ENCODE results near the gene TMEM242. TPM values are rescaled to one million over a fixed set of nuclear protein-coding genes. Genes with fewer than 3 reads are reported as not detected.
"Not testable (repeated sequence)": the region's sequence is repeated elsewhere in the genome, so short reads cannot be mapped to it uniquely, and the experiment has no call there.

Gene TMEM242
- total RNA-seq, 1 donor from 2014 or later: 10.7 TPM

- Mint-ChIP-seq H3K27me3 (no peaks in the 10 kb centered on the region), H3K36me3 (ENCODE audit: low read depth) (peaks cover 34% of the 10 kb centered on the region), H3K9me3 (no peaks in the 10 kb centered on the region), H3K4me1 (peaks cover 10% of the 10 kb centered on the region), H3K4me3 (no peak overlapping the region), H3K27ac (no peak overlapping the region)
- intact Hi-C loops (cut with micrococcal nuclease): loop anchor here (1.0 to 2.0 kb wide), 4 partner anchors 22 to 354 kb away; partner anchors contain the start of gene ZDHHC14
- no peak for DNase-seq
Measured at GRCh38 chr6:157313531-157314467, 9.5 kb downstream of the TMEM242 start.

GRCh38 chr6:157312757-157313156 is 10.6 kb downstream of the TMEM242 start:
- Mint-ChIP-seq H3K36me3 (ENCODE audit: low read depth) (peaks cover 29% of the 10 kb centered on the region), H3K27ac (no peak overlapping the region), H3K27me3 (no peaks in the 10 kb centered on the region), H3K4me1 (peaks cover 9% of the 10 kb centered on the region), H3K9me3 (no peaks in the 10 kb centered on the region), H3K4me3 (no peak overlapping the region)
- DNase-seq: no peak
- intact Hi-C loops (cut with micrococcal nuclease): no loop called here

GRCh38 chr6:157310693-157311092 is 12.6 kb downstream of the TMEM242 start:
- H3K27ac Mint-ChIP-seq; DNase-seq; H3K27me3 Mint-ChIP-seq; intact Hi-C loops (cut with micrococcal nuclease); H3K4me3 Mint-ChIP-seq; H3K4me1 Mint-ChIP-seq; H3K9me3 Mint-ChIP-seq: not testable (repeated sequence)
- peaks cover 17% of the 10 kb centered on the region for H3K36me3 Mint-ChIP-seq (ENCODE audit: low read depth)

GRCh38 chr6:157307661-157308060 is 15.7 kb downstream of the TMEM242 start:
- intact Hi-C loops (cut with micrococcal nuclease): no loop called here
- H3K4me1 Mint-ChIP-seq: peaks cover 5% of the 10 kb centered on the region
- no peaks in the 10 kb centered on the region for H3K27me3 Mint-ChIP-seq
- no peaks in the 10 kb centered on the region for H3K9me3 Mint-ChIP-seq
- DNase-seq: no peak
- no peak overlapping the region for H3K27ac Mint-ChIP-seq
- no peak overlapping the region for H3K4me3 Mint-ChIP-seq
- peaks cover 2% of the 10 kb centered on the region for H3K36me3 Mint-ChIP-seq (ENCODE audit: low read depth)

GRCh38 chr6:157305670-157306653 is 17.4 kb downstream of the TMEM242 start:
- H3K4me3 Mint-ChIP-seq: no peak overlapping the region
- H3K27ac Mint-ChIP-seq: no peak overlapping the region
- H3K9me3 Mint-ChIP-seq: no peaks in the 10 kb centered on the region
- intact Hi-C loops (cut with micrococcal nuclease): no loop called here
- no peaks in the 10 kb centered on the region for H3K27me3 Mint-ChIP-seq
- H3K4me1 Mint-ChIP-seq: peaks cover 8% of the 10 kb centered on the region
- no peaks in the 10 kb centered on the region for H3K36me3 Mint-ChIP-seq (ENCODE audit: low read depth)
- no peak for DNase-seq

- intact Hi-C loops (cut with micrococcal nuclease): no loop called here
- no peaks in the 10 kb centered on the region for H3K9me3 Mint-ChIP-seq
- DNase-seq: no peak
- peaks cover 2% of the 10 kb centered on the region for H3K36me3 Mint-ChIP-seq (ENCODE audit: low read depth)
- H3K4me3 Mint-ChIP-seq: no peak overlapping the region
- peaks cover 8% of the 10 kb centered on the region for H3K4me1 Mint-ChIP-seq
- no peaks in the 10 kb centered on the region for H3K27me3 Mint-ChIP-seq
- no peak overlapping the region for H3K27ac Mint-ChIP-seq
Measured at GRCh38 chr6:157304899-157305663, 18.2 kb downstream of the TMEM242 start.

GRCh38 chr6:157302736-157303135 is 20.6 kb downstream of the TMEM242 start:
- no peak overlapping the region for H3K27ac Mint-ChIP-seq

GRCh38 chr6:157300436-157300835 is 22.9 kb downstream of the TMEM242 start:
- Mint-ChIP-seq H3K27ac (no peak overlapping the region), H3K9me3 (no peaks in the 10 kb centered on the region), H3K36me3 (ENCODE audit: low read depth) (peaks cover 5% of the 10 kb centered on the region), H3K4me1 (peaks cover 8% of the 10 kb centered on the region), H3K4me3 (no peak overlapping the region), H3K27me3 (no peaks in the 10 kb centered on the region)
- DNase-seq: no peak
- intact Hi-C loops (cut with micrococcal nuclease): no loop called here

More at GRCh38 chr6:157302736-157303135, 20.6 kb downstream of the TMEM242 start:
- intact Hi-C loops (cut with micrococcal nuclease): no loop called here
- no peaks in the 10 kb centered on the region for H3K9me3 Mint-ChIP-seq
- DNase-seq: no peak
- no peak overlapping the region for H3K4me3 Mint-ChIP-seq
- H3K27me3 Mint-ChIP-seq: no peaks in the 10 kb centered on the region
- peaks cover 2% of the 10 kb centered on the region for H3K36me3 Mint-ChIP-seq (ENCODE audit: low read depth)
- peaks cover 8% of the 10 kb centered on the region for H3K4me1 Mint-ChIP-seq

- intact Hi-C loops (cut with micrococcal nuclease): no loop called here
- H3K36me3 Mint-ChIP-seq (ENCODE audit: low read depth): peaks cover 5% of the 10 kb centered on the region
Measured at GRCh38 chr6:157300006-157300405, 23.3 kb downstream of the TMEM242 start.

GRCh38 chr6:157298216-157298724 is 25.0 kb downstream of the TMEM242 start:
- no peak for DNase-seq
- intact Hi-C loops (cut with micrococcal nuclease): no loop called here
- H3K27me3 Mint-ChIP-seq: no peaks in the 10 kb centered on the region
- no peaks in the 10 kb centered on the region for H3K9me3 Mint-ChIP-seq
- peaks cover 5% of the 10 kb centered on the region for H3K36me3 Mint-ChIP-seq (ENCODE audit: low read depth)
- H3K4me1 Mint-ChIP-seq: peaks cover 8% of the 10 kb centered on the region
- no peak overlapping the region for H3K4me3 Mint-ChIP-seq
- no peak overlapping the region for H3K27ac Mint-ChIP-seq

More at GRCh38 chr6:157300006-157300405, 23.3 kb downstream of the TMEM242 start:
- H3K9me3 Mint-ChIP-seq: no peaks in the 10 kb centered on the region
- no peak for DNase-seq
- H3K27me3 Mint-ChIP-seq: no peaks in the 10 kb centered on the region
- H3K4me1 Mint-ChIP-seq: peaks cover 8% of the 10 kb centered on the region
- H3K4me3 Mint-ChIP-seq: no peak overlapping the region
- no peak overlapping the region for H3K27ac Mint-ChIP-seq

- peaks cover 8% of the 10 kb centered on the region for H3K36me3 Mint-ChIP-seq (ENCODE audit: low read depth)
- DNase-seq: no peak
- no peaks in the 10 kb centered on the region for H3K9me3 Mint-ChIP-seq
- H3K4me1 Mint-ChIP-seq: peaks cover 6% of the 10 kb centered on the region
- no peaks in the 10 kb centered on the region for H3K27me3 Mint-ChIP-seq
- no peak overlapping the region for H3K27ac Mint-ChIP-seq
- H3K4me3 Mint-ChIP-seq: no peak overlapping the region
- intact Hi-C loops (cut with micrococcal nuclease): no loop called here
Measured at GRCh38 chr6:157294654-157295053, 28.7 kb downstream of the TMEM242 start.

GRCh38 chr6:157293780-157294179 is 29.5 kb downstream of the TMEM242 start:
- DNase-seq: no peak
- Mint-ChIP-seq H3K9me3 (no peaks in the 10 kb centered on the region), H3K4me3 (no peak overlapping the region), H3K36me3 (ENCODE audit: low read depth) (peaks cover 8% of the 10 kb centered on the region), H3K4me1 (peaks cover 6% of the 10 kb centered on the region), H3K27me3 (no peaks in the 10 kb centered on the region), H3K27ac (no peak overlapping the region)
- intact Hi-C loops (cut with micrococcal nuclease): no loop called here

- Mint-ChIP-seq H3K4me3 (no peak overlapping the region), H3K27ac (no peak overlapping the region), H3K4me1 (peaks cover 6% of the 10 kb centered on the region), H3K27me3 (no peaks in the 10 kb centered on the region), H3K36me3 (ENCODE audit: low read depth) (peaks cover 6% of the 10 kb centered on the region), H3K9me3 (no peaks in the 10 kb centered on the region)
- intact Hi-C loops (cut with micrococcal nuclease): no loop called here
- DNase-seq: no peak
Measured at GRCh38 chr6:157292202-157292601, 31.1 kb downstream of the TMEM242 start.

Measured in activated CD4-positive, alpha-beta T cell treated with anti-CD3 and anti-CD28 coated beads, Interleukin-2, amount 10 ng/mL, durations not matched to agents 24 days and 14 days (primary cell).